RPMI7951 (cell line): ENCODE results near the gene ITGAE. TPM values are rescaled to one million over a fixed set of nuclear protein-coding genes. Genes with fewer than 3 reads are reported as not detected.
"Not testable (repeated sequence)": the region's sequence is repeated elsewhere in the genome, so short reads cannot be mapped to it uniquely, and the experiment has no call there.

Experiments used
- DNase-seq: peaks from one replicate; pipeline ENCODE4 v3.0.0-alpha.2; 2012; ENCODE audit warnings: low read depth
- total RNA-seq: library from RNA; depleted of rRNA; stranded (reverse); fragments of >200 nt; shearing (Covaris generic); gene quantifications from 2 replicates; pipeline ENCODE4 v1.2.3, GENCODE V29; 2014

The ITGAE gene
- total RNA-seq, 1 experiment from 2014 or later, result 66.8 TPM

- no peak for DNase-seq
Measured at GRCh38 chr17:3761918-3762380, 39.0 kb downstream of the ITGAE start.

- no peak for DNase-seq
Measured at GRCh38 chr17:3761036-3761917, 39.7 kb downstream of the ITGAE start.

- DNase-seq, result no peak
Measured at GRCh38 chr17:3759597-3760216, 41.3 kb downstream of the ITGAE start.

GRCh38 chr17:3755335-3756030, 45.5 kb downstream of the ITGAE start:
- DNase-seq, result no peak

GRCh38 chr17:3754458-3755334, 46.3 kb downstream of the ITGAE start:
- DNase-seq, result no peak

- DNase-seq, result no peak
Measured at GRCh38 chr17:3754066-3754457, 46.9 kb downstream of the ITGAE start.

- DNase-seq, result no peak
Measured at GRCh38 chr17:3753624-3754023, 47.4 kb downstream of the ITGAE start.

GRCh38 chr17:3751836-3752235, 49.2 kb downstream of the ITGAE start:
- no peak for DNase-seq

- DNase-seq, result no peak
Measured at GRCh38 chr17:3750926-3751325, 50.1 kb downstream of the ITGAE start.

GRCh38 chr17:3750296-3750695, 50.7 kb downstream of the ITGAE start:
- no peak for DNase-seq

GRCh38 chr17:3748576-3748975, 52.4 kb downstream of the ITGAE start:
- no peak for DNase-seq

GRCh38 chr17:3747805-3748204, 53.2 kb downstream of the ITGAE start:
- DNase-seq, result no peak

GRCh38 chr17:3745071-3745470, 55.9 kb downstream of the ITGAE start:
- DNase-seq, result no peak

GRCh38 chr17:3744014-3744413, 57.0 kb downstream of the ITGAE start:
- no peak for DNase-seq

- no peak for DNase-seq
Measured at GRCh38 chr17:3740611-3741073, 60.3 kb downstream of the ITGAE start.

- DNase-seq, result no peak
Measured at GRCh38 chr17:3739422-3740124, 61.4 kb downstream of the ITGAE start.

- no peak for DNase-seq
Measured at GRCh38 chr17:3738562-3739295, 62.3 kb downstream of the ITGAE start.

GRCh38 chr17:3735515-3735914, 65.5 kb downstream of the ITGAE start:
- DNase-seq, result no peak

GRCh38 chr17:3734911-3735276, 66.1 kb downstream of the ITGAE start:
- DNase-seq, result not testable (repeated sequence)

GRCh38 chr17:3732210-3732621, 68.8 kb downstream of the ITGAE start:
- no peak for DNase-seq
